Ectodermal cell (in vitro differentiated cells): ENCODE measurements around the gene HCK.
"Not testable (repeated sequence)": the region's sequence is repeated elsewhere in the genome, so short reads cannot be mapped to it uniquely, and the experiment has no call there.

ENCODE experiments used
- H3K27ac ChIP-seq: 2 replicates; pipeline ENCODE4 v1.7.0; 2013; ENCODE audit warnings: mild to moderate bottlenecking, low read depth, low read length; ENCODE audit not compliant: insufficient read depth, poor library complexity, severe bottlenecking
- H3K27me3 ChIP-seq: 2 replicates; pipeline ENCODE4 v1.7.0; 2013; ENCODE audit warnings: mild to moderate bottlenecking, low read length; ENCODE audit not compliant: insufficient read depth, control insufficient read depth, poor library complexity, severe bottlenecking
- H3K36me3 ChIP-seq: one replicate; pipeline ENCODE4 v1.7.0; 2013; ENCODE audit warnings: low read length; ENCODE audit not compliant: control insufficient read depth, insufficient read depth
- H3K4me1 ChIP-seq: one replicate; pipeline ENCODE4 v1.7.0; 2013; ENCODE audit warnings: low read length; ENCODE audit not compliant: control insufficient read depth, insufficient read depth
- H3K4me3 ChIP-seq: 2 replicates; pipeline ENCODE4 v1.7.0; 2013; ENCODE audit warnings: low read depth, low read length, control low read depth; ENCODE audit not compliant: insufficient read depth
- H3K9me3 ChIP-seq: 2 replicates; pipeline ENCODE4 v1.7.0; 2013; ENCODE audit warnings: mild to moderate bottlenecking, low read length, moderate library complexity; ENCODE audit not compliant: control insufficient read depth
- WGBS, 2 experiments: methylation state at CpG; one replicate each; pipeline ENCODE4 v1.1.7; 2013; ENCODE audit warnings: missing lambda C conversion rate in 2 of 2; 5-methylcytosine and 5-hydroxymethylcytosine counted together

The HCK gene

DNA sequence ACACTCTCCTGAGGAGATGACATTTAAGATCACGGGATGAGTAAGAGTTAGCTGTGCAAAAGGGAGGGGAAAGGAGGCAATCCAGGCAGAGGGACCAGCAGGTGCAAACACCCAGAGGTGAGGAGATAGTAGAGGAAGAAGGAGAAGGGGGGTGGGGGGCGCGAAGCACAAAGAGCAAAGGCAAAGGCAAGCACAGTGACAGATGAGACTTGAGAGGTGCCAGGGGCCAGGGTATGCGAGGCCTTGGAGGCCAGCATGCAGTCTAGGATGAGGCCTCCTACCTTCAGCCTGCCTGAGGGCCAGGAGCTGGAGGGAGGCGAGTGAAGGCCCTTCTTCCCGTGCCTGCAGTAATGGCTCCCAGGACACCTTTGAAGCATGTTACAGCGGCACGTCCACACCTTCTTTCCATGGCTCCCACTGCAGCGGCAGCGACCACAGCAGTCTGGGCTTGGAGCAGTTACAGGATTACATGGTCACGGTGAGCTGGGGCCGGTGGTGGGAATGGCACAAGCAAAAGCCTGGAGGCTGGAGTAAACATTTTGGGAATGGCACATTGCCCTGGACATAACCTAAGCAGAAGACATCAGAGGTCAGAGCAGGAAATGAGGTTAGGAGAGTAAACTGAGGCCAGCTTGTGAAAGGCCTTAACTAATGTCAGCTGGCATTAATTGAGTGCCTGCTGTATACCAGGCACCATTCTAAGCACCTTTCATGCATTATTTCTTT lies 23.2 kb upstream of the HCK start:
- Histone ChIP-seq H3K4me3 (peak overlapping the region; percentile 8), H3K27ac (no peak overlapping the region), H3K9me3 (no peaks in the 10 kb centered on the region), H3K27me3 (no peaks in the 10 kb centered on the region), H3K36me3 (no peaks in the 10 kb centered on the region), H3K4me1 (no peaks in the 10 kb centered on the region)
- WGBS, 2 experiments: 39 to 45% methylated on average over 12 of the region's 12 CpGs

GRCh38 chr20:32029561-32029960 lies 22.5 kb upstream of the HCK start:
- no peaks in the 10 kb centered on the region for H3K27me3 ChIP-seq
- H3K4me3 ChIP-seq: no peak overlapping the region
- no peaks in the 10 kb centered on the region for H3K36me3 ChIP-seq
- no peak overlapping the region for H3K27ac ChIP-seq
- H3K9me3 ChIP-seq: no peaks in the 10 kb centered on the region
- no peaks in the 10 kb centered on the region for H3K4me1 ChIP-seq
- 91 to 92% methylated on average over 11 of the region's 11 CpGs for WGBS, 2 experiments

- H3K4me3 ChIP-seq: no peak overlapping the region
- WGBS, 2 experiments: 45 to 46% methylated on average over 59 of the region's 59 CpGs
- no peaks in the 10 kb centered on the region for H3K9me3 ChIP-seq
- no peaks in the 10 kb centered on the region for H3K4me1 ChIP-seq
- H3K27me3 ChIP-seq: no peaks in the 10 kb centered on the region
- H3K36me3 ChIP-seq: no peaks in the 10 kb centered on the region
- no peak overlapping the region for H3K27ac ChIP-seq
Observed at GRCh38 chr20:32031007-32031958, 20.8 kb upstream of the HCK start.

GRCh38 chr20:32033316-32033715 lies 18.7 kb upstream of the HCK start:
- Histone ChIP-seq H3K27me3 (no peaks in the 10 kb centered on the region), H3K27ac (no peak overlapping the region), H3K36me3 (no peaks in the 10 kb centered on the region), H3K9me3 (no peaks in the 10 kb centered on the region), H3K4me3 (no peak overlapping the region), H3K4me1 (no peaks in the 10 kb centered on the region)
- WGBS, 2 experiments: 90 to 95% methylated on average over 2 of the region's 2 CpGs

DNA sequence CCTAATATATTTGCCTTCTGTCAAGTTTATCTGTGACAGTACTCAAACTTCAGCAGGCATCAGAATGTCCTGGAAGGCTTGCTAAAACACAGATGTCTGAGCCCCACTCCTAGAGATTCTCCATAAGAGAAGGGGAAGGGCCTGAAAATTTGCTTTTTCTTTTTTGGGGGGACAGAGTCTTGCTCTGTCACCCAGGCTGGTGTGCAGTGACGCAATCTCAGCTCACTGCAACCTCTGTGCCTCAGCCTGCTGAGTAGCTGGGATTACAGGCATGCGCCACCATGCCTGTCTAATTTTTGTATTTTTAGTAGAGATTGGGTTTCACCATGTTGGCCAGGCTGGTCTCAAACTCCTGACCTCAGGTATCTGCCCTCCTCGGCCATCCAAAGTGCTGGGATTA lies 18.3 kb upstream of the HCK start:
- not testable (repeated sequence) for H3K27ac ChIP-seq, H3K9me3 ChIP-seq, H3K27me3 ChIP-seq, H3K36me3 ChIP-seq, H3K4me1 ChIP-seq, H3K4me3 ChIP-seq
- WGBS, 2 experiments: 91 to 92% methylated on average over 3 of the region's 3 CpGs

DNA sequence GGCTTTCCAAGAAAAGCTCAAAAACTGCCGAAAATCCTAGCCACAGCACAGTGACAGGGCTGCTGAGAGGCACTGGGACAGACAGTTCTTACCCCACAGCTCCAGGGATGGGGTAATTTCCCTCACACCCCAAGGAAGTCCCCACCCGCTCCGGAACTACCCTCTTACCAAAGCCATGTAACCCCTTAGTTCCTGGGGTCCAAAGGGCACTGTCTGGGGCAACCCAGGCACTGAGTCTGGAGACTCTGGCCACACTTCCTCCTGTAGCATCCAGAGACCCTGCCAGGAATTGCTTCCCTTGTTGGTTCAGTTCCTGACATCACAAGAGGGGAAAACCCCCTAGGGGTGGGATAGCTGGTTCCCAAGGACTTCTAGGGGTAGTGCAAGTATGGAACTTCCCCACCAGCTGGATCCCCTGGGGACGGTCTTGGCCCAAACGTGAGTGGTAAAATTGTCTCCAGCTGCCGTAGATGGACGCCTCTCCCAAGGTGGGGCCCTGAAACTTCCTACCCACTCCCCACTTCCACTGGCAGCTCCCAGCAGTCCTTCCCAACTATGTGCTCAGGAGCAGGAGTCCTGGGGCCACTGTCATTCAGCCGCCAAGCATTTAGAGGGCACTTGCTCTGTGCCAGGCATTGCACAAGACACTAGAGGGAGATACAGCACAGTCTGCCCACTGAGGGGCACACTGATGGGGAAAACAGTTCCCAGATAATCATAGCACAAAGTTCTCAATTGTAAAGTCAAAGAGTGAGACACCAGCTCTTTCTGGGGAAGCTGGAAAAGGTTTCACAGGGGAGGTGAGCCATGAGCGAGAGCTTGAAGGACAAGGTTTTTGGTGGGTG lies 17.2 kb upstream of the HCK start:
- no peak overlapping the region for H3K4me3 ChIP-seq
- no peaks in the 10 kb centered on the region for H3K4me1 ChIP-seq
- H3K27ac ChIP-seq: no peak overlapping the region
- no peaks in the 10 kb centered on the region for H3K9me3 ChIP-seq
- H3K36me3 ChIP-seq: no peaks in the 10 kb centered on the region
- no peaks in the 10 kb centered on the region for H3K27me3 ChIP-seq
- 87 to 88% methylated on average over 9 of the region's 9 CpGs for WGBS, 2 experiments

GRCh38 chr20:32035426-32035779 lies 16.6 kb upstream of the HCK start:
- no peaks in the 10 kb centered on the region for H3K27me3 ChIP-seq

DNA sequence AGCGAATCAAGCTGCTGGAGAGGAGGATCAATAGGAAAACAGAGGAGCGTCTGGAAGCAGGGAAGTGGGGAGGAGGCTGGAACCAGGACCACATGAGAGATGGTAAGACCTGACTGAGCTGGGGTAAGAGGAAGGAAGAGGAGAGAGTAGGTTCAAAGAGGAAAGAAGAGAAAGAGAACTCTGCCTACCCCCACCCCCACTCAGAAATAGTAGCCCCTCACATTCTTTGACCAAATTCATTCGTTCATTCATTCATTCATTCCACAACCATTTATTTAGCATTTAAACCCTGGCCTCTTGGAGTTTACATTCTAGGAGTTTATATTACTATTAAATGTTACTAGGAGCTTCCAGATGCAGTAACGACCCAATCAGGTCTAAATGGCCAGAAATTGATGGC lies 15.8 kb upstream of the HCK start:
- Histone ChIP-seq H3K9me3 (no peaks in the 10 kb centered on the region), H3K4me3 (no peak overlapping the region), H3K36me3 (no peaks in the 10 kb centered on the region), H3K27me3 (no peaks in the 10 kb centered on the region), H3K27ac (no peak overlapping the region), H3K4me1 (peaks cover 5% of the 10 kb centered on the region)
- WGBS, 2 experiments: 76 to 77% methylated on average over 4 of the region's 4 CpGs

More at GRCh38 chr20:32035426-32035779, 16.6 kb upstream of the HCK start:
- no peak overlapping the region for H3K27ac ChIP-seq
- 87 to 92% methylated on average over 8 of the region's 8 CpGs for WGBS, 2 experiments
- H3K4me3 ChIP-seq: no peak overlapping the region
- H3K9me3 ChIP-seq: no peaks in the 10 kb centered on the region
- H3K36me3 ChIP-seq: no peaks in the 10 kb centered on the region
- H3K4me1 ChIP-seq: no peaks in the 10 kb centered on the region

- H3K4me3 ChIP-seq: no peak overlapping the region
- H3K36me3 ChIP-seq: no peaks in the 10 kb centered on the region
- no peaks in the 10 kb centered on the region for H3K27me3 ChIP-seq
- 80 to 81% methylated on average over 9 of the region's 10 CpGs for WGBS, 2 experiments
- no peak overlapping the region for H3K27ac ChIP-seq
- H3K4me1 ChIP-seq: peaks cover 5% of the 10 kb centered on the region
- no peaks in the 10 kb centered on the region for H3K9me3 ChIP-seq
Observed at GRCh38 chr20:32036716-32037485, 15.1 kb upstream of the HCK start.
